ENCODE results near the gene VSTM2B.
A peak's percentile ranks its signal among the peaks of the same experiment; 100 is the strongest.
"Not testable (repeated sequence)": the region's sequence is repeated elsewhere in the genome, so short reads cannot be mapped to it uniquely, and the experiment has no call there.

VSTM2B gene

GRCh38 chr19:29525901-29526729, at the start of gene VSTM2B:
Gene VSTM2B (plus strand): TSS chr19:29525994. CDS start chr19:29526584, 590 bp downstream.
- no peak for DNase-seq

GRCh38 chr19:29476528-29476927, 49.3 kb upstream of the VSTM2B start:
- no peak for DNase-seq

GRCh38 chr19:29477831-29478577, 47.8 kb upstream of the VSTM2B start:
- DNase-seq = peak; percentile 31

- DNase-seq = peak; percentile 84
Measured at GRCh38 chr19:29478578-29479565, 46.9 kb upstream of the VSTM2B start.

GRCh38 chr19:29479941-29480340, 45.9 kb upstream of the VSTM2B start:
- DNase-seq = no peak

GRCh38 chr19:29480507-29480906, 45.3 kb upstream of the VSTM2B start:
- DNase-seq = peak; percentile 28

GRCh38 chr19:29482855-29483640, 42.7 kb upstream of the VSTM2B start:
- DNase-seq = peak; percentile 39

- peak; percentile 36 for DNase-seq
Measured at GRCh38 chr19:29483641-29483920, 42.2 kb upstream of the VSTM2B start.

GRCh38 chr19:29483944-29484581, 41.7 kb upstream of the VSTM2B start:
- DNase-seq = peak; percentile 45

- peak; percentile 35 for DNase-seq
Measured at GRCh38 chr19:29484876-29485275, 40.9 kb upstream of the VSTM2B start.

- DNase-seq = peak; percentile 31
Measured at GRCh38 chr19:29485293-29485692, 40.5 kb upstream of the VSTM2B start.

GRCh38 chr19:29486961-29487360, 38.8 kb upstream of the VSTM2B start:
- DNase-seq = not testable (repeated sequence)

GRCh38 chr19:29487432-29487831, 38.4 kb upstream of the VSTM2B start:
- peak; percentile 29 for DNase-seq

- no peak for DNase-seq
Measured at GRCh38 chr19:29488316-29488715, 37.5 kb upstream of the VSTM2B start.

- DNase-seq = peak; percentile 22
Measured at GRCh38 chr19:29489172-29489951, 36.4 kb upstream of the VSTM2B start.

GRCh38 chr19:29491491-29491890, 34.3 kb upstream of the VSTM2B start:
- DNase-seq = peak; percentile 17

GRCh38 chr19:29491995-29492577, 33.7 kb upstream of the VSTM2B start:
- DNase-seq = no peak

GRCh38 chr19:29492769-29493168, 33.0 kb upstream of the VSTM2B start:
- peak; percentile 47 for DNase-seq

GRCh38 chr19:29495091-29495490, 30.7 kb upstream of the VSTM2B start:
- no peak for DNase-seq

- DNase-seq = peak; percentile 36
Measured at GRCh38 chr19:29495901-29496441, 29.8 kb upstream of the VSTM2B start.
